Effector memory CD4-positive, alpha-beta T cell (primary cell): ENCODE data around the gene SHANK1.

Experiments
- DNase-seq, 3 donors: peaks; one replicate each; pipeline ENCODE4 v3.0.0-alpha.2; 2020
- H3K27ac ChIP-seq: 2 replicates; pipeline ENCODE4 v1.7.0; 2013; ENCODE audit warnings: mild to moderate bottlenecking, low read length, moderate library complexity; ENCODE audit not compliant: insufficient read depth, poor library complexity, severe bottlenecking
- H3K27me3 ChIP-seq: replicated peaks from 2 replicates; pipeline ENCODE4 v1.7.0; 2013; ENCODE audit warnings: mild to moderate bottlenecking, low read length; ENCODE audit not compliant: insufficient read depth, control insufficient read depth, poor library complexity, severe bottlenecking
- H3K36me3 ChIP-seq: 2 replicates; pipeline ENCODE4 v1.7.0; 2013; ENCODE audit warnings: mild to moderate bottlenecking, low read length, moderate library complexity; ENCODE audit not compliant: control insufficient read depth, insufficient read depth
- H3K4me1 ChIP-seq: 2 replicates; pipeline ENCODE4 v1.7.0; 2013; ENCODE audit warnings: low read length, mild to moderate bottlenecking; ENCODE audit not compliant: control insufficient read depth, insufficient read depth, poor library complexity, severe bottlenecking
- H3K4me3 ChIP-seq: 2 replicates; pipeline ENCODE4 v1.7.0; 2013; ENCODE audit warnings: low read length, low read depth, mild to moderate bottlenecking; ENCODE audit not compliant: insufficient read depth, poor library complexity, severe bottlenecking
- H3K9me3 ChIP-seq: 2 replicates; pipeline ENCODE4 v1.7.0; 2013; ENCODE audit warnings: mild to moderate bottlenecking, low read length, moderate library complexity; ENCODE audit not compliant: control insufficient read depth

SHANK1 gene

DNA sequence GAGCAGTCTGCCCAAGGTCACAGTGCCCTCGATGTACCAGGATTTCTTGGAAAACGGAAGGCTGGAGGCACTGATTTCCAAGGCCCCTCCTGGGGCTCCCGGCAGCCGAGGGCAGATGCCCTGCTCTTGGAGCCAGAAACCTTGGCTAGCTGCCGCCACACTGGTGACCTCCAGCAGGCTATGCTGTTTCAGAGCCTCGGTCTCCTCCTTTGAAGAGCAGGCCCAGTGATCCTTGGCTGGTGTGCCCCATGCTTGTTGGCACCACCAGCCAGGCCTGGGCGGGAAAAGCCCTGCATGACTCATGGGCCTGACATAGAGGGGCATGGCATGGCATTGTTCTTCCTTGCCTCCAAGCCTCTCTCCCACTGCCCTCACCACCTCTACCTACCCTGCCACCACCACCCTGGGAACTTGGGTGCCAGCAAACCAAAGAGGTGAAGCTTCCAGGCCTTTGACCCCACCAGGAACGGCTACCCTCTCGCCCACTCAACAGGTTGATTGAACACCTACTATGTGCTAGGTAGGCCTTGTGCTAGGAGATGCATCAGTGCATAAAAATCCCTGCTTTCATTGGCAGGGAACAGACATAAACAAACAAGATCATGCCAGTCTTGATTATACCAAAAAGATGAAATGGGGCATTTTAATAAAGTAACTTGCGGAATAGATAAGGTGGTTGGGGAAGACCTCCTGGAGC is 2.0 kb upstream of the SHANK1 start:
- Histone ChIP-seq H3K36me3 (no peaks in the 10 kb centered on the region), H3K27me3 (peaks cover 34% of the 10 kb centered on the region), H3K4me1 (peaks cover 31% of the 10 kb centered on the region), H3K27ac (no peak overlapping the region), H3K9me3 (no peaks in the 10 kb centered on the region), H3K4me3 (no peak overlapping the region)
- DNase-seq = no peak

GRCh38 chr19:50720921-50721381 is 1.3 kb upstream of the SHANK1 start:
- peaks cover 29% of the 10 kb centered on the region for H3K27me3 ChIP-seq
- H3K4me1 ChIP-seq = peaks cover 31% of the 10 kb centered on the region
- DNase-seq = no peak

GRCh38 chr19:50720181-50720920 is 749 bp upstream of the SHANK1 start:
- Histone ChIP-seq H3K27me3 (peaks cover 23% of the 10 kb centered on the region), H3K36me3 (no peaks in the 10 kb centered on the region), H3K9me3 (no peaks in the 10 kb centered on the region), H3K27ac (no peak overlapping the region), H3K4me3 (no peak overlapping the region), H3K4me1 (peaks cover 26% of the 10 kb centered on the region)
- no peak for DNase-seq

More at GRCh38 chr19:50720921-50721381, 1.3 kb upstream of the SHANK1 start:
- H3K36me3 ChIP-seq = no peaks in the 10 kb centered on the region
- H3K4me3 ChIP-seq = no peak overlapping the region
- no peak overlapping the region for H3K27ac ChIP-seq
- H3K9me3 ChIP-seq = no peaks in the 10 kb centered on the region

DNA sequence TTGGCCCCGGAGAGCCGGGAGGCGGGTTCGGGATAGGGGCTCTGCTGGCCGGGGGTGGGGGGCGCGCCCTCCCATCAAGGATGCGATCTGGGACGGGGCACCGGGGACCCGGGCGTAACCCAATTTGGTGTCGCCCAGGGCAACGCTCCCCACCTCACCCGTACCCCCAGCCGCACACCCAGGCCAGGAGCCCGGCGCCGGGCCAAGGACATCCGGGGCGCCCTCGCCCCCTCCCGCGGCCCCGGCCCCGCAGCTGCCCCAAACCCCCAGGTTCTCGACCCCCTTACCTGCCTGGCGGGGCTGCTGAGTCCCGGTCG is 525 bp downstream of the SHANK1 start:
- no peak for DNase-seq
- Histone ChIP-seq H3K27me3 (peaks cover 21% of the 10 kb centered on the region), H3K9me3 (no peaks in the 10 kb centered on the region), H3K4me3 (no peak overlapping the region), H3K4me1 (peaks cover 13% of the 10 kb centered on the region), H3K27ac (no peak overlapping the region), H3K36me3 (no peaks in the 10 kb centered on the region)

DNA sequence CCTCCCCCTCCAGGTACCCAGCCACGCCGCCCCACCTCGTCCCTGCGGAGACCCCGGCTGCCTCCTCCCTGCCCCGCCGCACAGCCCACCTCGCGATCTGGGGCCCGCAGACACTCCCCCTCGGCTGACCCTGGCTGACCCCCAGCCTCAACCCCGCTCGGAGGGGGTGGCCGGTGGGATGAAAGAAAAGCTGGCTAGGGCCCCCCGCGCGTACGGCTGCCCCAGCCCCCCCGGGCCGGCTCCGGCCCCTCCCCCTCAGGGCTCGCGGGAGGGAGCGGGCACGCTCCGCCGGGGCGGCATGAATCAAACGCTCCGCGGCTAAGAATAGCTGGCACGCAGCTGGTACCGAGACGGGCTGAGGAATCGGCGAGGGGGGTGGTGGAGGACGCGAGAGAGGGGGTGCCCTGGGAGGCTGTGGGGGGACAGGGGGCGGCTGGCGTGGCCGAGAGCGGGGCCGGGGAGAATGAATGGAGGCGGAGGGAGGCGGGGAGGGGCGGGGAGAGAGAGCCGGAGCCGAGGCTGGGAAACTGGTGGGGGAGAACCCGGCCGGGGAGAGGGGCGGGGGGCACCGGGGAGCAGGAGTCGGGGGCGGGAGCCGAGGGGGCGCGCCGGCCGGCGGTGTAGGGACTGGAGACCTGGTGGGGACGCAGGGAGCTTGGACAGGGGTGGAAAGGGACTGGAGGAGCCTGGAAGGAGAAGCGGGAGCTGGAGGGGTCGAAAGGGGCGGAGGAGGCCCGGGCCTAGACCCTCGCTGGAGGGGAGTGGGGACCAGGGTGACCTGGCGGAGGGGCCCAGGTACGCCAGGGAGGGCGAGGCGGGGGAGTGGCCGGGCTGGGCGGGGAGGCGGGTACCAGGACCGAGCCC is 1.1 kb downstream of the SHANK1 start:
- Histone ChIP-seq H3K27ac (no peak overlapping the region), H3K4me1 (peaks cover 12% of the 10 kb centered on the region), H3K9me3 (no peaks in the 10 kb centered on the region), H3K27me3 (peaks cover 20% of the 10 kb centered on the region), H3K4me3 (no peak overlapping the region), H3K36me3 (no peaks in the 10 kb centered on the region)
- no peak for DNase-seq

- no peaks in the 10 kb centered on the region for H3K9me3 ChIP-seq
- peaks cover 20% of the 10 kb centered on the region for H3K27me3 ChIP-seq
- H3K4me3 ChIP-seq = no peak overlapping the region
- no peak overlapping the region for H3K27ac ChIP-seq
- H3K4me1 ChIP-seq = peaks cover 12% of the 10 kb centered on the region
- no peak for DNase-seq
- H3K36me3 ChIP-seq = no peaks in the 10 kb centered on the region
These were observed 1.7 kb downstream of the SHANK1 start for GRCh38 chr19:50717891-50718254.

- no peak for DNase-seq
- no peak overlapping the region for H3K27ac ChIP-seq
- H3K9me3 ChIP-seq = no peaks in the 10 kb centered on the region
- no peak overlapping the region for H3K4me3 ChIP-seq
- H3K4me1 ChIP-seq = peaks cover 12% of the 10 kb centered on the region
- peaks cover 22% of the 10 kb centered on the region for H3K27me3 ChIP-seq
- H3K36me3 ChIP-seq = no peaks in the 10 kb centered on the region
These were observed 2.4 kb downstream of the SHANK1 start for GRCh38 chr19:50717026-50717723.

DNA sequence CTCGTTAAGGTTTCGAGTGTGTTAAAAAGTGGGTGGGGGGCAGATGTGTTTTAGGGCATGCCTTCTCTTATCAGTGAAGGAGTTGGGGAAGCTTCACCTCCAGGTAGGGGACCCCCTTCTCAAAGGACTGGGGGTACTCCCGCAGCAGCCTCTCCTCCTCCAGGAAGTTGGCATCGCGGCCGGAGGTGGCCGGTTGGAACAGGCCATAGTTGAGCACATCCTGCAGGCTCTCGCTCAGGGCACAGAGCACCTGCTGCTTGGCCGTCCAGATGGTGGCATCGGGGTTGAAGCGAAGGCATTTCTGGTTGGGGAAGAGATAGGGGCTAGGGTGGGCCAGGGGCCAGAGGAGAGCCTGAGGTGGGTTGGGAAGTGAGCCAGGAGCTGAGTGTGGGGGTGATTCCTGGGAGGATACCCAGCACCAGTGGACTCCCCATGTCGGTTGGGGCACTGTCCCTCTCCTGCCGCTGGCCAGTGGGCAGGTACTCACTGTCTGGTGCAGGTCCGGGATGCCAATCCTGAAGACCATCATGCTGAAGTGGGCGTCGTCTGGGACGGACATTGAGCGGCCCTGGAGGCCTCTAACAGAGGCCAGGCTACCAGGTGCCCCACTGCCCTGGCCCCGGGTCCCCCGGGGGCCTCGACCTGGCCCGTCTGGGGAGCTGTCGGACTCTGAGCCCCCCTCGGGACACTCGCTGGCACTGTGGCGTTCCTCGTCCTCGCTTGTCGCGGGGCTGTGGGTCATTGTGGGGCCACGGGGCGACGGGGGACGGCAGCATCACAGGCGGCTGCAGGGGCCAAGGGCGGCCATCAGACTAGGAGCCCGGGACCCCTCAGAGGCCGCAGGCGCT is 3.2 kb downstream of the SHANK1 start:
- peaks cover 12% of the 10 kb centered on the region for H3K4me1 ChIP-seq
- peaks cover 22% of the 10 kb centered on the region for H3K27me3 ChIP-seq
- H3K36me3 ChIP-seq = no peaks in the 10 kb centered on the region
- no peaks in the 10 kb centered on the region for H3K9me3 ChIP-seq
- DNase-seq = no peak
- H3K27ac ChIP-seq = no peak overlapping the region
- no peak overlapping the region for H3K4me3 ChIP-seq
